ENCODE data around the gene ACSM2B.

GRCh38 chr16:20566864-20567263 lies 9.3 kb downstream of the ACSM2B start:
- TF ChIP-seq CTCF (IDR thresholded peaks at IDR 0.05; ENCODE audit: insufficient read depth, low read length) (no peak), POLR2AphosphoS5 (IDR thresholded peaks at IDR 0.05; ENCODE audit: low read depth) (no peak), SPI1 (IDR thresholded peaks at IDR 0.05; ENCODE audit: borderline replicate concordance, low read depth) (no peak), GABPA (IDR thresholded peaks at IDR 0.05; ENCODE audit: low read depth) (no peak)
- TF ChIP-seq, protein P1, sequence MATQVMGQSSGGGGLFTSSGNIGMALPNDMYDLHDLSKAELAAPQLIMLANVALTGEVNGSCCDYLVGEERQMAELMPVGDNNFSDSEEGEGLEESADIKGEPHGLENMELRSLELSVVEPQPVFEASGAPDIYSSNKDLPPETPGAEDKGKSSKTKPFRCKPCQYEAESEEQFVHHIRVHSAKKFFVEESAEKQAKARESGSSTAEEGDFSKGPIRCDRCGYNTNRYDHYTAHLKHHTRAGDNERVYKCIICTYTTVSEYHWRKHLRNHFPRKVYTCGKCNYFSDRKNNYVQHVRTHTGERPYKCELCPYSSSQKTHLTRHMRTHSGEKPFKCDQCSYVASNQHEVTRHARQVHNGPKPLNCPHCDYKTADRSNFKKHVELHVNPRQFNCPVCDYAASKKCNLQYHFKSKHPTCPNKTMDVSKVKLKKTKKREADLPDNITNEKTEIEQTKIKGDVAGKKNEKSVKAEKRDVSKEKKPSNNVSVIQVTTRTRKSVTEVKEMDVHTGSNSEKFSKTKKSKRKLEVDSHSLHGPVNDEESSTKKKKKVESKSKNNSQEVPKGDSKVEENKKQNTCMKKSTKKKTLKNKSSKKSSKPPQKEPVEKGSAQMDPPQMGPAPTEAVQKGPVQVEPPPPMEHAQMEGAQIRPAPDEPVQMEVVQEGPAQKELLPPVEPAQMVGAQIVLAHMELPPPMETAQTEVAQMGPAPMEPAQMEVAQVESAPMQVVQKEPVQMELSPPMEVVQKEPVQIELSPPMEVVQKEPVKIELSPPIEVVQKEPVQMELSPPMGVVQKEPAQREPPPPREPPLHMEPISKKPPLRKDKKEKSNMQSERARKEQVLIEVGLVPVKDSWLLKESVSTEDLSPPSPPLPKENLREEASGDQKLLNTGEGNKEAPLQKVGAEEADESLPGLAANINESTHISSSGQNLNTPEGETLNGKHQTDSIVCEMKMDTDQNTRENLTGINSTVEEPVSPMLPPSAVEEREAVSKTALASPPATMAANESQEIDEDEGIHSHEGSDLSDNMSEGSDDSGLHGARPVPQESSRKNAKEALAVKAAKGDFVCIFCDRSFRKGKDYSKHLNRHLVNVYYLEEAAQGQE (IDR thresholded peaks at IDR 0.05; ENCODE audit: insufficient replicate concordance, low read depth), result no peak

All from HL-60 (cell line).